Neural crest cell (in vitro differentiated cells): ENCODE data around the gene RNASE7. TPM values are rescaled to one million over a fixed set of nuclear protein-coding genes. Genes with fewer than 3 reads are reported as not detected.

Experiments used
- DNase-seq: peaks from one replicate; pipeline ENCODE4 v3.0.0; 2021; ENCODE audit warnings: low read depth, mixed read lengths, low spot score
- H3K27ac Mint-ChIP-seq: one replicate; pipeline ENCODE4 v1.8.0; 2021; ENCODE audit warnings: mild to moderate bottlenecking, mixed read lengths; ENCODE audit not compliant: unreplicated experiment
- H3K27me3 Mint-ChIP-seq: 2 replicates; pipeline ENCODE4 v1.8.0; 2021; ENCODE audit warnings: low read depth, mild to moderate bottlenecking, mixed read lengths
- H3K36me3 Mint-ChIP-seq: 2 replicates; pipeline ENCODE4 v1.8.0; 2021; ENCODE audit warnings: low read depth, mild to moderate bottlenecking, mixed read lengths
- H3K4me1 Mint-ChIP-seq: 2 replicates; pipeline ENCODE4 v1.8.0; 2021; ENCODE audit warnings: mixed read lengths
- H3K4me3 Mint-ChIP-seq: one replicate; pipeline ENCODE4 v1.8.0; 2021; ENCODE audit warnings: mild to moderate bottlenecking, mixed read lengths
- H3K9me3 Mint-ChIP-seq: 2 replicates; pipeline ENCODE4 v1.8.0; 2021; ENCODE audit warnings: mixed read lengths
- long read RNA-seq: library from polyadenylated mRNA; unstranded; transcript quantifications from one replicate; pipeline ENCODE4 v2.0.0, GENCODE V29; 2020
- total RNA-seq: library from RNA; stranded (reverse); gene quantifications from 2 replicates; pipeline ENCODE4 v1.2.1, GENCODE V29; 2021
- TF ChIP-seq, protein P1 (sequence below): fragments of 200-600 bp; sonication (generic); conservative IDR thresholded peaks from 2 replicates; pipeline ENCODE4 v1.5.0; 2021; ENCODE audit warnings: antibody characterized with exemption, mild to moderate bottlenecking

The RNASE7 gene, protein sequence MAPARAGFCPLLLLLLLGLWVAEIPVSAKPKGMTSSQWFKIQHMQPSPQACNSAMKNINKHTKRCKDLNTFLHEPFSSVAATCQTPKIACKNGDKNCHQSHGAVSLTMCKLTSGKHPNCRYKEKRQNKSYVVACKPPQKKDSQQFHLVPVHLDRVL
- total RNA-seq: not detected in 2 replicates
- long read RNA-seq: 0 reads

DNA sequence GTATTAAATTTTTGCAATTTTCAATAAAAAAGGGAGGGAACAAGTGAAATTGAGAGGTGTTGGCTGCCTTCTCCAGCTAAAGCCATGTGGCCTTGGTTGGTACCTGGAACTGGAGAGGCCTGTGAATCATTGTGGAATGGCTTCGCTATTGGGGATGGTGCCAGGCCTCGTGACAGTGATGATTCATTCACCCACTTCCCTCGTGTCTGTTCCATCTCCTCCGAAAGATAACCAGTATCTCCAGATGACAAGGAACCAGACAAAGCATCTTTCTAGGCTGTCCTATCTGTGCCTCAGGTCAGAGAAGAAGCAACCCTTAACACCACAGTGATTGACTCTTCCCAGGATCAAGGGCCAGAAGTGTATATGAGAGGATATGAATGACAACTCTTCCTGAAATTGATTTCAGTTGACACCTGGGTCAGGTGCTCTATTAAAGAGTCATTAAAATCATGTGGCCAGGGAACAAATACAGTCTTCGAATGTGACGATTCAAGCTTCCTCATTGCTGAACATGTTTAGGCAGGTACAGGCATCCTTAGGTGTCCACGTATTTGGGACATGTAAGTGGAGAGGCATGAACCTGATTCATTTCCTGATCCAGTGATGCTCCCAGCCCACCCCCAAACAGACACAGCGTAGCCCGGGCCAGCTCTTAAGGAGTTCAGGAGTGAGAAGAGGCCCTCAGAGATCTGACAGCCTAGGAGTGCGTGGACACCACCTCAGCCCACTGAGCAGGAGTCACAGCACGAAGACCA, at the start of gene RNASE7:
Gene RNASE7 (plus strand): TSS at position 687 of the 758 bp plus-strand sequence. CDS start 631 bp downstream, outside the sequence.
- no peaks in the 10 kb centered on the region for H3K9me3 Mint-ChIP-seq
- H3K27me3 Mint-ChIP-seq: peaks cover 32% of the 10 kb centered on the region
- H3K36me3 Mint-ChIP-seq: no peaks in the 10 kb centered on the region
- DNase-seq: no peak
- H3K4me1 Mint-ChIP-seq: peaks cover 7% of the 10 kb centered on the region
- H3K4me3 Mint-ChIP-seq: no peak within 1 kb of the TSS
- peak within 1 kb of the TSS; percentile 83 for H3K27ac Mint-ChIP-seq
- TF ChIP-seq, protein P1, sequence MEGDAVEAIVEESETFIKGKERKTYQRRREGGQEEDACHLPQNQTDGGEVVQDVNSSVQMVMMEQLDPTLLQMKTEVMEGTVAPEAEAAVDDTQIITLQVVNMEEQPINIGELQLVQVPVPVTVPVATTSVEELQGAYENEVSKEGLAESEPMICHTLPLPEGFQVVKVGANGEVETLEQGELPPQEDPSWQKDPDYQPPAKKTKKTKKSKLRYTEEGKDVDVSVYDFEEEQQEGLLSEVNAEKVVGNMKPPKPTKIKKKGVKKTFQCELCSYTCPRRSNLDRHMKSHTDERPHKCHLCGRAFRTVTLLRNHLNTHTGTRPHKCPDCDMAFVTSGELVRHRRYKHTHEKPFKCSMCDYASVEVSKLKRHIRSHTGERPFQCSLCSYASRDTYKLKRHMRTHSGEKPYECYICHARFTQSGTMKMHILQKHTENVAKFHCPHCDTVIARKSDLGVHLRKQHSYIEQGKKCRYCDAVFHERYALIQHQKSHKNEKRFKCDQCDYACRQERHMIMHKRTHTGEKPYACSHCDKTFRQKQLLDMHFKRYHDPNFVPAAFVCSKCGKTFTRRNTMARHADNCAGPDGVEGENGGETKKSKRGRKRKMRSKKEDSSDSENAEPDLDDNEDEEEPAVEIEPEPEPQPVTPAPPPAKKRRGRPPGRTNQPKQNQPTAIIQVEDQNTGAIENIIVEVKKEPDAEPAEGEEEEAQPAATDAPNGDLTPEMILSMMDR: no peak

DNA sequence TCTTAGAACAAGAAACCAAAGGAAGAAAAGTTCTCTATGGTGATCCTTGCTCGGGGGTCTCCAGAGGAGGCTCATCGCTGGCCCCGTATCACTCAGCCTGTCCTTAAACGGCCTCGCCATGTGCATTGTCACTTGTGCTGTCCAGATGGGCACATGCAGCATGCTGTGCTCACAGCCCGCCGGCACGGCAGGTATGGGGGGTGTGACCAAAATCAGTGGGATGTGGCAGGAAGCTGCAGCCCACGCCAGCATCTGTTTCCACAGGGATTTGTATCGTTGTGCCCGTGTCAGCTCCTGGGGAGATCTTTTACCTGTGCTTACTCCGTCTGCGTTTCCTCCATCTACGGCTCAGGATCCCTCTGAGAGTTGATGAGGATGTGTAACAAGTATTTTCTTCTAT, 45.6 kb upstream of the RNASE7 start:
- TF ChIP-seq, protein P1: no peak
- peaks cover 6% of the 10 kb centered on the region for H3K4me1 Mint-ChIP-seq
- H3K36me3 Mint-ChIP-seq: peaks cover 12% of the 10 kb centered on the region
- H3K27ac Mint-ChIP-seq: no peak overlapping the region
- no peaks in the 10 kb centered on the region for H3K27me3 Mint-ChIP-seq
- no peak overlapping the region for H3K4me3 Mint-ChIP-seq
- DNase-seq: no peak
- no peaks in the 10 kb centered on the region for H3K9me3 Mint-ChIP-seq

DNA sequence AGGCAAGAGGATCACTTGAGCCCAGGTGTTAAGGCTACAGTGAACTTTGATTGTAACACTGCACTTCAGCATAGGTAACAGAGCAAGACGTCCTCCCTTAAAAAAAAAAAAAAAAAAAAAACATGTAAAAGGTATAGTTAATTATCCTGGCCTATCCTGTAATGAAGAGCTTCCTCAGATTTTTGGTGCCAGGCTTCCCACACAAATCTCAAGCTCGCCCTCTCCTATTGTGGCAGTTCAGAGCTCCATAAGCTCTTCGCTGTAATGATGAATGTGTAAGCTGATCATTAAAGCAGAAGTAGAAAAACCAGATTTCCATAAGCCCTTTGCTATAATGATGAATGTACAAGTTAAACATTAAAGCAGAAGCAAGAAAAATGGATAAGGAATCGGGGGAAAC, 45.0 kb upstream of the RNASE7 start:
- TF ChIP-seq, protein P1: no peak
- Mint-ChIP-seq H3K4me3 (no peak overlapping the region), H3K9me3 (no peaks in the 10 kb centered on the region), H3K4me1 (peaks cover under 1% of the 10 kb centered on the region), H3K27me3 (no peaks in the 10 kb centered on the region), H3K36me3 (peaks cover 12% of the 10 kb centered on the region), H3K27ac (no peak overlapping the region)
- DNase-seq: no peak

DNA sequence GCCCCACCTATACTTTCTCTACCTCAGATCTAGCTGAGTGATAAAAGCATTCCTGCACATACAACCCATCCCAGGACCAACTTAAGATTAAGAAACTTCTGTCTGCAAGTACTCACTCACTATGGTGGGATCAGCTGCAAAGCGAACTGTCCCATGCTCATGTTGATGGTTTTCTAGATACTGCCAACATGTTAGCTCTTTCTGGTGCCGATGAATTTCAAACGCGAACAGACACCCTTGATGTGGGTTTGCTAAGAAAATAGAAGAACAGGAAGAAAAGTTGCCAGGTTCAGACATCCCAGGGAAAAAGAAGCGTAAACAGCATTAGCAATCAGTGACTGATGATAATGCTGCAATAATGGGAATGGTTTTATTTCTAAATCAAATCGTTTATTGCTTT, 44.6 kb upstream of the RNASE7 start:
- Mint-ChIP-seq H3K4me1 (no peaks in the 10 kb centered on the region), H3K9me3 (no peaks in the 10 kb centered on the region), H3K27ac (no peak overlapping the region), H3K4me3 (no peak overlapping the region), H3K36me3 (peaks cover 12% of the 10 kb centered on the region), H3K27me3 (no peaks in the 10 kb centered on the region)
- DNase-seq: no peak
- TF ChIP-seq, protein P1: no peak

DNA sequence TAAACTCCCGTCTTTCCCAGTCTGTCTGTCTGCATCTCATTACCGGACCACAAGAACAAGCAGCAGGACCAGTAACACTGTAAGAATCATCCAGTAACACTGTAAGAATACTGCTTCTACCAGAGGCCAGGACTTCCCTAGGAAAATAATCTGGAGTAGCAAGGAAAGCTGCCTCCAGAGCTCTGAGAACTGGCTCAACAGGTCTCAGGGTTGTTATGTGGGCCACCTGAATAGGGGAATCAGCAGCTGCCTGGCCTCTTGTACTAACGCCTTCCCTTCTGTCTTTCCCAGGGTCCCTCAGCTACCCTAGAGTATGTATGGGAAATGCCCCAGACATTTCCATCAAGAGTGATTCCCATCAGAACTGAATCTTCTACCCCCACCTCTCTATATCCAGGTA, 44.0 kb upstream of the RNASE7 start:
- Mint-ChIP-seq H3K4me1 (no peaks in the 10 kb centered on the region), H3K27me3 (no peaks in the 10 kb centered on the region), H3K4me3 (no peak overlapping the region), H3K27ac (no peak overlapping the region), H3K36me3 (peaks cover 10% of the 10 kb centered on the region), H3K9me3 (no peaks in the 10 kb centered on the region)
- no peak for DNase-seq
- TF ChIP-seq, protein P1: no peak
